Esophagus muscularis mucosa (tissue), 4 donors: ENCODE data around the gene SLC17A3. TPM values are rescaled to one million over a fixed set of nuclear protein-coding genes. Genes with fewer than 3 reads are reported as not detected.

Source experiments
- DNase-seq: peaks from one replicate; pipeline ENCODE4 v3.0.0-alpha.2; 2017; ENCODE audit errors: extremely low spot score
- H3K27ac ChIP-seq, 4 donors: fragments of 200-600 bp; sonication (generic); replicated peaks in 1 of 4; 1 replicate in 3 of 4; 2 replicates in 1 of 4; pipeline ENCODE4 v1.5.1; 2016 to 2019; ENCODE audit warnings: mild to moderate bottlenecking in 1 of 4
- H3K27me3 ChIP-seq, 4 donors: fragments of 200-600 bp; sonication (generic); one replicate each; pipeline versions ENCODE4 v1.5.1 to v1.6.0; 2016 to 2019
- H3K36me3 ChIP-seq, 4 donors: fragments of 200-600 bp; sonication (generic); one replicate each; pipeline ENCODE4 v1.5.1; 2016 to 2019
- H3K4me1 ChIP-seq, 4 donors: fragments of 200-600 bp; sonication (generic); one replicate each; pipeline ENCODE4 v1.5.1; 2016 to 2019
- H3K4me3 ChIP-seq, 4 donors: fragments of 200-600 bp; sonication (generic); 1 replicate in 2 of 4; 2 replicates in 2 of 4; pipeline ENCODE4 v1.5.1; 2016 to 2019; ENCODE audit warnings: mild to moderate bottlenecking in 4 of 4, moderate library complexity in 1 of 4
- H3K9me3 ChIP-seq, 4 donors: fragments of 200-600 bp; sonication (generic); 1 replicate in 3 of 4; 2 replicates in 1 of 4; pipeline ENCODE4 v1.5.1; 2016 to 2019
- CTCF ChIP-seq, 3 experiments: fragments of 200-600 bp in 2 of 3; fragments of 450-650 bp in 1 of 3; sonication (generic) in 2 of 3; IDR thresholded peaks; one replicate each; pipeline ENCODE4 v1.5.1; 2017 to 2019; ENCODE audit warnings: antibody characterized with exemption in 3 of 3, mild to moderate bottlenecking in 2 of 3, moderate library complexity in 1 of 3
- EP300 ChIP-seq: sonication (generic); formaldehyde crosslinking; IDR thresholded peaks from one replicate; pipeline ENCODE4 v1.6.1; 2017; ENCODE audit warnings: antibody characterized with exemption
- POLR2A ChIP-seq: fragments of 450-650 bp; IDR thresholded peaks from one replicate; pipeline ENCODE4 v1.6.1; 2017; ENCODE audit warnings: antibody characterized with exemption, moderate library complexity, mild to moderate bottlenecking, low read depth
- POLR2AphosphoS5 ChIP-seq, 2 donors: sonication (generic); formaldehyde crosslinking; IDR thresholded peaks; one replicate each; pipeline ENCODE4 v1.6.1; 2017; ENCODE audit warnings: antibody characterized with exemption in 2 of 2
- WGBS: methylation state at CpG from one replicate; pipeline ENCODE4 v1.1.5; 2018; 5-methylcytosine and 5-hydroxymethylcytosine counted together
- intact Hi-C: fragments of 100-400 bp; cut with DNase I; formaldehyde crosslinking; loops from one replicate; pipeline ENCODE4 v1.15.1; 2023
- total RNA-seq, 4 donors: library from RNA; depleted of rRNA; stranded (reverse); fragments of >200 nt; gene quantifications; one replicate each; pipeline versions ENCODE4 v1.1.0 to v1.2.1, GENCODE V29; 2016

SLC17A3 gene
- total RNA-seq, 4 donors from 2014 or later: not detected

GRCh38 chr6:25816252-25816651 lies 57.8 kb downstream of the SLC17A3 start:
- Histone ChIP-seq H3K36me3 (no peaks in the 10 kb centered on the region), H3K4me3 (no peak overlapping the region), H3K27me3 (no peaks in the 10 kb centered on the region), H3K4me1 (no peaks in the 10 kb centered on the region), H3K27ac (no peak overlapping the region), H3K9me3 (no peaks in the 10 kb centered on the region)
- DNase-seq: no peak
- TF ChIP-seq POLR2A (no peak), CTCF (IDR thresholded peaks at IDR 0.05) (no peak), POLR2AphosphoS5 (IDR thresholded peaks at IDR 0.05) (no peak), EP300 (no peak)
- WGBS: 95% methylated on average over 2 of the region's 2 CpGs
- intact Hi-C loops: no loop called here

- Histone ChIP-seq H3K9me3 (no peaks in the 10 kb centered on the region), H3K4me3 (no peak overlapping the region), H3K27me3 (no peaks in the 10 kb centered on the region), H3K36me3 (no peaks in the 10 kb centered on the region), H3K4me1 (no peaks in the 10 kb centered on the region), H3K27ac (no peak overlapping the region)
- no peak for DNase-seq
- TF ChIP-seq POLR2A (no peak), EP300 (no peak), POLR2AphosphoS5 (IDR thresholded peaks at IDR 0.05) (no peak), CTCF (IDR thresholded peaks at IDR 0.05) (no peak)
- intact Hi-C loops: no loop called here
- WGBS: 56% methylated on average over 3 of the region's 3 CpGs
These were observed 58.8 kb downstream of the SLC17A3 start for GRCh38 chr6:25815194-25815593.

- Histone ChIP-seq H3K4me1 (no peaks in the 10 kb centered on the region), H3K9me3 (no peaks in the 10 kb centered on the region), H3K27me3 (peaks cover 0 to 5% (median 0%) of the 10 kb centered on the region in 4 donors), H3K36me3 (no peaks in the 10 kb centered on the region), H3K4me3 (no peak overlapping the region), H3K27ac (no peak overlapping the region)
- 79% methylated on average over 2 of the region's 2 CpGs for whole genome bisulfite sequencing
- intact Hi-C loops: no loop called here
- TF ChIP-seq POLR2AphosphoS5 (IDR thresholded peaks at IDR 0.05) (no peak), CTCF (IDR thresholded peaks at IDR 0.05) (no peak), POLR2A (no peak), EP300 (no peak)
- no peak for DNase-seq
These were observed 69.2 kb downstream of the SLC17A3 start for GRCh38 chr6:25804804-25805203.

- Histone ChIP-seq H3K9me3 (no peaks in the 10 kb centered on the region), H3K4me1 (no peaks in the 10 kb centered on the region), H3K27ac (no peak overlapping the region), H3K4me3 (no peak overlapping the region), H3K36me3 (no peaks in the 10 kb centered on the region), H3K27me3 (peaks cover 0 to 5% (median 0%) of the 10 kb centered on the region in 4 donors)
- no peak for TF ChIP-seq EP300
- no peak for TF ChIP-seq CTCF (IDR thresholded peaks at IDR 0.05)
- TF ChIP-seq POLR2AphosphoS5 (IDR thresholded peaks at IDR 0.05): no peak
- TF ChIP-seq POLR2A: no peak
- DNase-seq: no peak
- intact Hi-C loops: no loop called here
- WGBS: 76% methylated on average over 4 of the region's 4 CpGs
These were observed 72.6 kb downstream of the SLC17A3 start for GRCh38 chr6:25801436-25801835.

Other genes starting within 250 kb of the SLC17A3 start
- 1 to 10 TPM in 3 of 4 donors, under 1 TPM in 1; 0.83 to 2.7 (median 1.7) TPM for gene SCGN, start 222.0 kb downstream of the SLC17A3 start, total RNA-seq
- gene SLC17A4, start 119.5 kb downstream of the SLC17A3 start, total RNA-seq: not detected
- gene SLC17A1, start 42.2 kb downstream of the SLC17A3 start, total RNA-seq: not detected
- gene SLC17A2, start 56.4 kb upstream of the SLC17A3 start, total RNA-seq: not detected
- 1 to 10 TPM; 5.3 to 6.4 (median 5.9) TPM for gene TRIM38, start 88.6 kb upstream of the SLC17A3 start, total RNA-seq
- gene HFE, start 213.2 kb upstream of the SLC17A3 start, total RNA-seq: 1 to 10 TPM; 3.0 to 9.9 (median 6.5) TPM